CD4-positive, alpha-beta T cell treated with Interleukin-15 for 4 hours (primary cell): ENCODE measurements around the gene ZFHX2.

ENCODE experiments used
- DNase-seq: peaks from one replicate; pipeline ENCODE4 v3.0.0-alpha.2; 2020; ENCODE audit warnings: low spot score

The ZFHX2 gene

DNA sequence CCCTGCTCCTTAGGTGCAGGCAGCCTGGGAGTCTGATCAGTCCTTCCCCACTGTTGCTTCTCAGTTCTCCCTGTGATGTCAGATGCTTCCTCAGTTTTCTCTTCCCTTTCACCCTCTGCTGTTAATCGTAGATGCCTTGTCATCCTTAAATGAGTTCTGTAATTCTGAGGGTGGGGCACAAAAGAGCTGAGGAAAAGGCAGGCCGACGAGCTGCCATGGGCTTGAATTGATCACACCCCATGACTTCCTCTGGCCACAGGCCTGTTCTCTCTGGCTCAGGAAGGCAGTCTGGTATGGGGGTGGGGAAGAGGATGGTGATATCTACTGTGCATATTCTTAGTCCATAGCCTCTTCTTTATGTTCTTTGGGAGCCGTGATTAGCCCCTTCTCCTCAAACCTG, 21.3 kb upstream of the ZFHX2 start:
- DNase-seq = no peak

- no peak for DNase-seq
These were observed 20.9 kb upstream of the ZFHX2 start for GRCh38 chr14:23572524-23572828.

DNA sequence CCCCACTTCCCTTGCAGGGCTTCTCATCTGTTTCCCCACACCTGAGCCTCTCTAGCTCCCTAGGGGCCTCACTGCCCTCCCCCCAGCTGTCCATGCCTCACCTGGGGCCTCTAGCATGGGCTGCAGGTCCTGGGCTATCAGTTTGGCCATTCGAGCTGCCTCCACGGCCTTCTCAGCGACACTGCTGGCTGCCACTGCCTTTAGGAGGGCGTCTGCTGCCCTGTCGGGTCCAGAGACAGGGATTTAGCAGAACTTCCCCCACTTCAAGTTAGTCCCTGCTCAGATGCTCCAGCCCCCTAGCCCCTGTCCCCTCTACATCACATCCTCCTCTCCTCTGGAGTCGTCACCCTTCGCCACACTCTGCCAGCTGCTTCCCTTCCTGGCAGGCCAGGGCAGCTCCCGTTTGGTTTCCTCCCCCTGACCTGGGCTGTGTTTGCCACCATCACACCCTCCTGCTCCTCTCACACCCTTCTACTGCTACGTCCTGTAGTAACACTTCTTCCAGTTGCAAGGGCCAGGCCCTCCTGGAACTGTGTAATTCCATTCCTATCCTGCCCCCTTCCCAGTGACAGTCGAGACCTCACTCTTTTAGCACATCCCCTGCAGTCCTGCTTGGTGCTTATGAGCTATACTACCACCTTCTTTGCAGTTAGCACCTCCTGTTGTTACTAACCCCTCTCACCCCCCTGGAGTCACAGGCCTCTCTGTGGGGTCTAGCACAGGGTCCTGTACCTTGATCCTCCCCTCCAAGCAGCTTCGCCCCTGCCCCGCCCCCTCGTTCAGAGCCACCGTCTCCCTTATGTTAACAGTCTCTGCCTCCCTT, 20.3 kb upstream of the ZFHX2 start:
- no peak for DNase-seq

DNA sequence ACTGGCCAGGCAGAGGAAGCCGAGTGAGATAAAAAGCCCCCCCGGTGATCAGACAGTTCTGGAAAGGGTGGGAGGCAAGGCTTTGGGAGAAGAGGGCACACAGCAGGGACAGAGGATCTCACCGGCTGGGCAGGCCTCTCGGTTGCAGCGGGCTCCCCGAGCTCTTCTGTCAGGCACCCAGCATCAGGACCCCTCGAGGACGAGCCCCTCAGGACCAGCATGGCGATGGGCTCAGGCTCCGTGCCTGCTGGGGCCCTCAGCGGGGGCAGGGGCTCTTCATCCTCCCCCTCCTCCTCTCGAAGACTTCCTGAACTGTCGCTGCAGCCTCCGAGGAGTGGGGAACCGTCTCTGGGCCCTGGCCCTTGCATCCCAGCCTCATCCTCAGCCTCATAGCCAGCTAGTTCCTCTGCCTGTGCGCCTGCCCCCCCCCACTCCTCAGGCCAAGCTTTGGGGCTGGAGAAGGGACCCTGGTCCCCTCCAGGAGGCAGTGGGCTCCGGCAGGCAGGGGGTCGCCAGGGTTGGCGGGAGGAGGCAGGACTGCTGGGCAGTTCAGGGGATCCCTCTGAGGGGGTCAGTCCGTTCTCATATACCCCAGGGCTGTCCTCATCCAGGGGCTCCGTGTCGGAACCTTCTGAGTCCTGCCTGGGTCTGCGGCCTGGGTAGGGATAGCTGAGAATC, 19.4 kb upstream of the ZFHX2 start:
- DNase-seq = no peak

DNA sequence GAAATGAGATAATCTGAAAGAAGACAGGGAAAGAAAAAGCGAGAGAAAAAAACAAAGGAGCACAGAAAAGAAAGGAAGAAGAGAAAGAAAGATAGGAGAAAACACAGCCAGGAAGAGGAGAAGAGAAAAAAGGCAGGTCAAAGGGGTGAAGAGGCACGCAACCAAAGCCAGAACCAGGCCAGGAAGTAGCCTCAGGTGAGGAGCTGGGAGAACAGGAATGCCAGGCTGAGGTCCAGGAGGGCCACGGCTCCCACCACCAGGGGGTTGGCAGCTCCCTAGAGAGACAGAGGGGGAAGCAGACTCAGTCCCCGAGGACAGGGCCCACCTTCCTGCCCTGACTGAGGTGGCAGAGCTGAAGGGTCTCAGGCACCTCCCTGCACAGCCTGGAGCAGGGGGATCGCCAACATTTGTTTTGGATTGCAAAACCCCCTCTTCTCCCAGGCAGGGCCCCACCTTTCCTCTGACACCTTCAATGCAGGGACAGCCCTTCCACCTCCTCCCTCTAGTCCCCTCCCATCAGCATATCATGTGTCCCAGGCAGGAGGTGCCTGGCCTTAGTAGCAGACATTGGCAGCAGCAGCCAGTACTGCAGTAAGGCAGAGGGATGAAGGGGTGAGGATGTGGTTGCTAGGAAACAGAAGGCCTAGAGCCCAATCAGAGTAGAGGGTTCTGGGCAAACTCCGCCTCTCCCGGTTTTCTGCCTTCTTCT, 18.0 kb upstream of the ZFHX2 start:
- no peak for DNase-seq

DNA sequence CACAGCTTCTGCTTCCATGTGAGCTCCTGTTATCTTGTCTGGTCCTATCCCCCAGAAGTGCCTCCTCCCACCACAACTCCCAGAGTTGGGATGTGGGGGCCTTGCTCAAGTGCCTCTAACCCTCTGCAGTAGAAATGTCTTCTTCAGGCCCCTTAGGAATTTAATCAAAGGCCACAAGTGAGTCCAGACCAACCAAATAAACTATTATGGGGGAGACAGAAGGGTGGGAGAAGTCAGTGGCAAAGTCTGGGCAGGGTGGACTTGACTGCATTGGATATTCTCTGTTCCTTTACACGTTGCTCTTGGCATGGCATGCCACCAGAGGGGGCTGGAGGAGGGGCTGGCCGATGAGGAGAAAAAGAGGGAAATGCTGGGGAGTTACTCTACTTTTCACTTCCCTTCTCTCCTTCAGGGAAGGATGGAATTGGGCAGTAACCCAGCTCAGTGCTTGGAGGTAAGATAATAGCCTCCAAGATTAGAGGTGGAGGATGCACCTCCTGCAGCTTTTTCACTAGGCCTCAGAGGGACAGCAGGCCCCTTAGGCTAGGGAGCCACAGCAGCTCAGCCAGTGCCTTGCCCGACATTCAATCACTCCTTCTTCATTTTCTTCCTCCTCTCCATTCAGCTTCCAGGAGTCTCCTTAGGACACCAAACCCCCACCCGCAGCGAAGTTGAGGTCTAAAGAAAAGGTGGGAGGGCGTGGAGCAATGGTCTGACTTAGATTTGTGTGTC, 17.2 kb upstream of the ZFHX2 start:
- no peak for DNase-seq

GRCh38 chr14:23568021-23568599, 16.5 kb upstream of the ZFHX2 start:
- DNase-seq = no peak

DNA sequence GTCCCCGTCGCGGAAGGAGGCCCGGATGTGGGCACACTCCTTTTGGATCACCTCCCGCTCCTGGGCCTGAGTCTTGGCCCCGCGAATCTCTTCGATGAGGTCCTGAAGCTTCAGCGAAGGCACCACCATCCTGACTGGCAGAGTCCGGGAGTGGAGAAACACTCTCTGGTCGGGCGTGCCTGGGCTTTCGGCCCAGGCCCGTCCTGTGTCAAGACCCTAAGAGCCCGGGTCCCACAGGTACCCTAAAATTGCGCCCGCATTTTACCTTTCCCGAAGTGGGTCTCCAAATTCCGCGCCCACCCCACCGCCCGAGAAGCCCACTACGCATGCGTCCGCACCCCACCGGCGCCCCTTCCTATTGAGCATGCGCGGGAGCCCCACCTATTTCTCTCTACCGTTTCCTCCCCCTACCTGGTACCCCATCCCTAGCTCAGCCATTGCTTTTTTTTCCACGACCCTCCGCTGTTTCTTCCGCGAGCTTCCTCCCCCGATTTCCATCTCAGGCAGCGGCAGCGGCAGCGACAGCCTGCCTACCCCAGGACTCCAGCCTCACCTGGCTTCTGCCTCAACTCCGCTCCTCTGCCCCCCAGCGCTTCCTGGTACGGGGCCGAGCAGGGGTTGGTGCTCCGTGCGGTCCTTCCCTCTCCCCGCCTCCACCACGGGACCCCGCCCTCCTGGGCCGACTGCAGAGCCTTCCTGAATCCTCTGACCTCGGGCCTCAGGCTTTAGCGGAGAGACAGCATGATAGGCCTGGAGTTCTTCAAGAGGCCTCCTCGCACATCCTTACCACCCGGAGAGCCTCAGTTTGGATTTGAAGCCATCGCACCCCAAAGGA, 15.8 kb upstream of the ZFHX2 start, which contains the start of gene AP1G2:
Gene AP1G2, minus strand, starts transcription at position 606 of the 835 bp plus-strand sequence. Its CDS starts 477 bp downstream, at position 129.
- peak; percentile 88 for DNase-seq

GRCh38 chr14:23566778-23567185, 15.2 kb upstream of the ZFHX2 start:
- no peak for DNase-seq

- no peak for DNase-seq
These were observed 14.7 kb upstream of the ZFHX2 start for GRCh38 chr14:23566112-23566777.

GRCh38 chr14:23565626-23566025, 14.1 kb upstream of the ZFHX2 start:
- no peak for DNase-seq

DNA sequence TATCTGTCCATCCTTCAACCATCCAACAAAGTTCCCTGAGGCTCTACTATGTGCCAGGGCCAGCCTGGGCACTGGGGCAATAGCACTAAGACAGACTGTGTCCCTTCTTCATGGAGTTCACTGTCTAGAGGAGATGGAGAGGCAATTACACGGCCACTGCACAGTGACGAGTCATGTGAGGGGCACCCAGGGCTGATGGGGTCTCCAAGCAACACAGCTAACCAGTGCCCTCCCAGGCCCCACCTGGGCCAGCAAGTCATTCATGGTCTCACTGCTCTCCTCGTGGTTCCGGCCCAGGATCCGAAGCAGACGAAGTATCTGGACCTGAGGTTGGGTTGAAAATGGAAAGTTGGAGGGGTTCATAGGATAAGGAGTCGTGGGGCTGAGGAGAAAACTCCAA, 13.3 kb upstream of the ZFHX2 start:
- DNase-seq = no peak

DNA sequence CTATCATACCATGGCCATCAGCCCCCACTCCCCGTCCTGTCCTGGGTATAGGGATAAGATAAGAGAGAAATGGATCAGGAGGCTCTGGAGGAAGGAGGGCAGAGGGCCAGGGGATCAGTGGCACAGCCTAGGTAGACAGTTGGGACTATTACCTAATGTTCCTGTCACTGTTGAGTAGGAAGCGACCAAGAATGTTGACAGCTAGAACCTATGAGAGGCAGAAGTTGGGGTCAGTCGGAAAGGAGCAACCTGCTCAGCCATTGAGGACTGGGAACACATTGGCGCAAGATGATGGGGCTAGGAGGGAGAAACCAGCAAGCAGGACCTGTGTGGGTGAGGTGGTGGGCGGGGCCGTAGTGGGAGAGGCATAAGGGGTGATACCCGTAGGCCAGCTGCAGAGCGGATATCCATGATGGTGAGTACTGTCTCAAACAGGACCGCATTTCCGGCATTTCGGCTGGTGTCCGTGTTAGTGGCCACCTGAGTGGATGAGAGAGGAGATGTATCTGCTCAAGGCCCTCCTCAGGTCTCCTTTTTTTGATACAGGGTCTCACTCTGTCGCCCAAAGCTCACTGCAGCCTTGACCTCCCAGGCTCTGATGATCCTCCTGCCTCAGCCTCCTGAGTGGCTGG, 12.7 kb upstream of the ZFHX2 start:
- DNase-seq = no peak

DNA sequence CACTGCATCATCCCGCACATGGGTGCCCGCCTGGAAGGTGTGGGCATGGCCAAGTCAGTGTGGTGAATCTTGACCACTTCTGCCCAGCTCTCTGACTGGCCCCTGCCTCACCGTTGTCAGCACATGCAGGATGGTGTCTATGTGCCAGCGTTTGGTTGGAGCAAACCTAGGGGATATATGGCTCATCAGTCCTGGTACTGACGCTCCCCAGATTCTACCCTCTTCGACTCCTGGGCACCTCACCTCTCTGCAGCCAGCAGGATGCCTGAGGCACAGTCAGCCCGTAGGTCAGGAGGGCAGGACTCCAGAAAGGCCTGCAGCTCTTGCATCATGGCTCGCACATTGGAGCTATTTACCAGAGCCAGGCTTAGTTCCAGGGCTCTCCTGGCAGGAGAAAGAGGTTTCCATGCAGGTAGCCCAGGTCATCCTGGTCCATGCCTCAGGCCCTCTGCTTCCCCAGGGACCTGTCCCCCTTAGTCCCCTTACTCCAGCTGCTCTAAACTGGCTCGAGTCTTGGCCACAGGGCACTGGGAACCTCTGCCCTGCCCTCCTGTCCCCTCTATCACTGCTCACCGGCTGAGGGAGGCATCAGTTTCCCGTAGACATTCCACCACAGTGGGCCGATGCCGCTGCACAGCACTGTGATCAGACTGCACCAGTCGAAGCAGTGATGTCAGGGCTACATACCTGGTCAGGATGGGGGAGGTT, 12.1 kb upstream of the ZFHX2 start:
- DNase-seq = no peak

- DNase-seq = peak; percentile 67
These were observed 11.4 kb upstream of the ZFHX2 start for GRCh38 chr14:23562822-23563472.

GRCh38 chr14:23561873-23562821, 10.6 kb upstream of the ZFHX2 start:
- DNase-seq = no peak

DNA sequence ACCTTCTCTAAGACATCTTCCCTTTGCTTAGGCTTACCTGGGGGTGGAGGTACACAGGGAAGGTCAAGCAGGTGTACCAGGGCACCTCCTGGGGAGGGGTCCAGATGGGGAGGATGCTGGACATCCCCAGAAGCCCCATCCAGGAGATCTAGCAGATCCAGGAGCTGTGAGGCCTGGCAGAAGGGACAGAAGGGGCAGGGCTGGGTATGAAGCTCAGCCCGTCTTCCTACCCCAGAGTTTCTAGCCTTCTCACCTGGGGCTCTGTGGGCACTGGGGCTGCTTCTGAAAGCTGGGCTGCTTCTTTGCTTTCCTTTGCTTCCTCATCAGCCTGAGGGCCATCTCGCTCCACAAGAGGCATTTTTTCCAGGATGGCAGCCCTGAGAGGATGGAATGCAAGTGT, 9.7 kb upstream of the ZFHX2 start:
- no peak for DNase-seq
